Prostate gland (tissue), 2 donors: Measurements from ENCODE around the gene SLC39A1.

Experiments used
- CTCF ChIP-seq, 4 experiments: fragments of 200-600 bp in 2 of 4; fragments of 450-650 bp in 2 of 4; sonication (generic) in 2 of 4; IDR thresholded peaks; 1 replicate in 3 of 4; 2 replicates in 1 of 4; pipeline ENCODE4 v1.5.1; 2016 to 2019; ENCODE audit warnings: antibody characterized with exemption in 4 of 4, mild to moderate bottlenecking in 2 of 4, moderate library complexity in 2 of 4
- POLR2A ChIP-seq: fragments of 450-650 bp; IDR thresholded peaks from one replicate; pipeline ENCODE4 v1.6.1; 2016; ENCODE audit warnings: antibody characterized with exemption, mild to moderate bottlenecking

- no peak for TF ChIP-seq POLR2A
- TF ChIP-seq CTCF (IDR thresholded peaks at IDR 0.05) = no peak
Measured at GRCh38 chr1:153933430-153933829, 29.9 kb downstream of the SLC39A1 start.
